PC-9 (cell line): ENCODE measurements around the gene RNU7-1.

Source experiments
- EZH2 ChIP-seq: fragments of 200-600 bp; sonication (generic); IDR thresholded peaks from 2 replicates; pipeline ENCODE4 v1.8.0; 2017; ENCODE audit warnings: antibody characterized with exemption, low read depth
- TF ChIP-seq, protein P1 (sequence below): fragments of 200-600 bp; sonication (generic); conservative IDR thresholded peaks from 2 replicates; pipeline ENCODE4 v1.6.1; 2017; ENCODE audit warnings: mixed run types, antibody characterized with exemption, mild to moderate bottlenecking, moderate library complexity

DNA sequence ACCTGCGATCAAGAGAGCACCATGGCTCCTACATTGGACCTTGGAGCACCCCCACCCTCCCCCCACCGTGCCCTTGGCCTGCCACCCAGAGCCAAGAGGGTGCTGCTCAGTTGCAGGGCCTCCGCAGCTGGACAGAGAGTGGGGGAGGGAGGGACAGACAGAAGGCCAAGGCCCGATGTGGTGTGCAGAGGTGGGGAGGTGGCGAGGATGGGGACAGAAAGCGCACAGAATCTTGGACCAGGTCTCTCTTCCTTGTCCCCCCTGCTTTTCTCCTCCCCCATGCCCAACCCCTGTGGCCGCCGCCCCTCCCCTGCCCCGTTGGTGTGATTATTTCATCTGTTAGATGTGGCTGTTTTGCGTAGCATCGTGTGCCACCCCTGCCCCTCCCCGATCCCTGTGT lies 1.8 kb upstream of the RNU7-1 start:
- TF ChIP-seq, protein P1, sequence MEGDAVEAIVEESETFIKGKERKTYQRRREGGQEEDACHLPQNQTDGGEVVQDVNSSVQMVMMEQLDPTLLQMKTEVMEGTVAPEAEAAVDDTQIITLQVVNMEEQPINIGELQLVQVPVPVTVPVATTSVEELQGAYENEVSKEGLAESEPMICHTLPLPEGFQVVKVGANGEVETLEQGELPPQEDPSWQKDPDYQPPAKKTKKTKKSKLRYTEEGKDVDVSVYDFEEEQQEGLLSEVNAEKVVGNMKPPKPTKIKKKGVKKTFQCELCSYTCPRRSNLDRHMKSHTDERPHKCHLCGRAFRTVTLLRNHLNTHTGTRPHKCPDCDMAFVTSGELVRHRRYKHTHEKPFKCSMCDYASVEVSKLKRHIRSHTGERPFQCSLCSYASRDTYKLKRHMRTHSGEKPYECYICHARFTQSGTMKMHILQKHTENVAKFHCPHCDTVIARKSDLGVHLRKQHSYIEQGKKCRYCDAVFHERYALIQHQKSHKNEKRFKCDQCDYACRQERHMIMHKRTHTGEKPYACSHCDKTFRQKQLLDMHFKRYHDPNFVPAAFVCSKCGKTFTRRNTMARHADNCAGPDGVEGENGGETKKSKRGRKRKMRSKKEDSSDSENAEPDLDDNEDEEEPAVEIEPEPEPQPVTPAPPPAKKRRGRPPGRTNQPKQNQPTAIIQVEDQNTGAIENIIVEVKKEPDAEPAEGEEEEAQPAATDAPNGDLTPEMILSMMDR: no peak
- no peak for TF ChIP-seq EZH2
